Measurements from ENCODE around the gene CADM1. TPM values are rescaled to one million over a fixed set of nuclear protein-coding genes. Genes with fewer than 3 reads are reported as not detected.

Gene CADM1
- total and polyA plus RNA-seq, 2 donors (not counting 3 experiments of a cell fraction or from before 2014, with no cell fraction given): 0.52 to 2.6 TPM

DNA sequence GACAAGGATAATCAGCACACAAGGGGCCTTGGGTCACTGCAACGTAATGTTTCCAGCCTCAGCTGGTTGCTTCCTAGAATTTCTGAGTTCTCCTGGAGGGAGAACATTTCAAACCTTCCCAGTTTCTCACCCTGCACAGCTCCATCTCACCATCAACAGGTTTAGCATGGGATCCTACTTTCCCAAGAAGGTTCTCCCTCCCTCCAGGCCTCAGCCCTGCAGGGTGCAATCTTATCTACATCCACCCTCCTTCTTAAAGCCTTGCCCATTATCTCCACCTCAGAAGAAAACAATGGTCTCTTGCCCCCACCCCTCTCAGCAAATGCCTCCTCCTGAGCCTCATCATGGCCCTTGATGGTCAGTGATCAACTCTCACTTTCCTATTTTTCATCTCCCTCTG, 23.6 kb downstream of the CADM1 start:
- Histone ChIP-seq H3K36me3 (ENCODE audit: control insufficient read depth in 2 of 2, extremely low read depth in 1 of 2, insufficient read depth in 2 of 2, low read length in 2 of 2) (no peaks in the 10 kb centered on the region), H3K9me3 (replicated peaks; ENCODE audit: control insufficient read depth, insufficient read depth, low read length) (no peaks in the 10 kb centered on the region), H3K4me2 (ENCODE audit: insufficient read depth, low read length) (no peak overlapping the region), H3K27me3 (ENCODE audit: control insufficient read depth in 2 of 2, insufficient read depth in 2 of 2, low read length in 2 of 2) (no peaks in the 10 kb centered on the region), H3K4me3 (replicated peaks in 1 of 3; ENCODE audit: insufficient read depth in 1 of 3, low read depth in 1 of 3, low read length in 3 of 3) (no peak overlapping the region), H2AFZ (ENCODE audit: low read depth, low read length) (no peak overlapping the region), H3K27ac (ENCODE audit: insufficient read depth, low read depth, low read length) (no peak overlapping the region), H3K9ac (replicated peaks; ENCODE audit: extremely low read depth, insufficient read depth, low read length) (no peak overlapping the region), H3K9me1 (replicated peaks; ENCODE audit: control insufficient read depth, extremely low read depth, insufficient read depth, low read length) (no peaks in the 10 kb centered on the region), H4K20me1 (replicated peaks; ENCODE audit: control insufficient read depth, extremely low read depth, insufficient read depth, low read length) (no peaks in the 10 kb centered on the region), H3K4me1 (ENCODE audit: control insufficient read depth, extremely low read depth, insufficient read depth, low read length) (no peaks in the 10 kb centered on the region), H3K79me2 (ENCODE audit: control insufficient read depth, insufficient read depth, low read length) (no peaks in the 10 kb centered on the region)
- POLR2A ChIA-PET: no interaction called here
- CTCF ChIA-PET: no interaction called here
- TF ChIP-seq POLR2AphosphoS5 (IDR thresholded peaks at IDR 0.05; ENCODE audit: insufficient read depth, low read depth, low read length): no peak
- TF ChIP-seq MYC (IDR thresholded peaks at IDR 0.05; ENCODE audit: low read depth, low read length): no peak
- no peak for TF ChIP-seq EZH2 (IDR thresholded peaks at IDR 0.05; ENCODE audit: borderline replicate concordance, low read depth, low read length, severe bottlenecking)
- no peak for TF ChIP-seq GATA2 (IDR thresholded peaks at IDR 0.05; ENCODE audit: insufficient read depth, insufficient read length, low read depth, low read length)
- TF ChIP-seq, protein P1, sequence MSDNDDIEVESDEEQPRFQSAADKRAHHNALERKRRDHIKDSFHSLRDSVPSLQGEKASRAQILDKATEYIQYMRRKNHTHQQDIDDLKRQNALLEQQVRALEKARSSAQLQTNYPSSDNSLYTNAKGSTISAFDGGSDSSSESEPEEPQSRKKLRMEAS (IDR thresholded peaks at IDR 0.05; ENCODE audit: insufficient read depth, insufficient read length): no peak
- no peak for TF ChIP-seq POLR2A (IDR thresholded peaks at IDR 0.05; ENCODE audit: low read depth, low read length)
- TF ChIP-seq, protein P2, sequence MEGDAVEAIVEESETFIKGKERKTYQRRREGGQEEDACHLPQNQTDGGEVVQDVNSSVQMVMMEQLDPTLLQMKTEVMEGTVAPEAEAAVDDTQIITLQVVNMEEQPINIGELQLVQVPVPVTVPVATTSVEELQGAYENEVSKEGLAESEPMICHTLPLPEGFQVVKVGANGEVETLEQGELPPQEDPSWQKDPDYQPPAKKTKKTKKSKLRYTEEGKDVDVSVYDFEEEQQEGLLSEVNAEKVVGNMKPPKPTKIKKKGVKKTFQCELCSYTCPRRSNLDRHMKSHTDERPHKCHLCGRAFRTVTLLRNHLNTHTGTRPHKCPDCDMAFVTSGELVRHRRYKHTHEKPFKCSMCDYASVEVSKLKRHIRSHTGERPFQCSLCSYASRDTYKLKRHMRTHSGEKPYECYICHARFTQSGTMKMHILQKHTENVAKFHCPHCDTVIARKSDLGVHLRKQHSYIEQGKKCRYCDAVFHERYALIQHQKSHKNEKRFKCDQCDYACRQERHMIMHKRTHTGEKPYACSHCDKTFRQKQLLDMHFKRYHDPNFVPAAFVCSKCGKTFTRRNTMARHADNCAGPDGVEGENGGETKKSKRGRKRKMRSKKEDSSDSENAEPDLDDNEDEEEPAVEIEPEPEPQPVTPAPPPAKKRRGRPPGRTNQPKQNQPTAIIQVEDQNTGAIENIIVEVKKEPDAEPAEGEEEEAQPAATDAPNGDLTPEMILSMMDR (IDR thresholded peaks at IDR 0.05; ENCODE audit: extremely low read depth in 1 of 2, insufficient read depth in 1 of 2, low read depth in 1 of 2, low read length in 2 of 2): no peak
- no peak for TF ChIP-seq JUN (IDR thresholded peaks at IDR 0.05; ENCODE audit: borderline replicate concordance, insufficient read depth, insufficient read length, low read depth)
- TF ChIP-seq FOS (IDR thresholded peaks at IDR 0.05; ENCODE audit: borderline replicate concordance, insufficient read depth, low read length): no peak
- no peak for DNase-seq (ENCODE audit: low read depth, low spot score)
- intact Hi-C loops (cut with micrococcal nuclease): no loop called here
- no TSS peak for BruUV-seq (replicated peaks)
- dilution Hi-C loops (cut with MboI; ENCODE audit: extremely low pct_ligation_motif_present, low sequenced_read_pairs): no loop called here
- no peak for FAIRE-seq
